Measurements from ENCODE around the gene CAST.
A peak's percentile ranks its signal among the peaks of the same experiment; 100 is the strongest.
"Not testable (repeated sequence)": the region's sequence is repeated elsewhere in the genome, so short reads cannot be mapped to it uniquely, and the experiment has no call there.

The CAST gene

GRCh38 chr5:96795626-96796025, 133.4 kb downstream of the CAST start:
- Histone ChIP-seq H3F3A (ENCODE audit: insufficient read depth, low read length) (no peaks in the 10 kb centered on the region), H3K27me3 (ENCODE audit: insufficient read depth, low read length) (no peaks in the 10 kb centered on the region), H3K9ac (ENCODE audit: low read length) (no peak overlapping the region), H3K9me2 (ENCODE audit: low read depth, low read length) (no peaks in the 10 kb centered on the region), H3K4me1 (ENCODE audit: insufficient read depth, low read length, severe bottlenecking) (no peaks in the 10 kb centered on the region), H3K4me2 (ENCODE audit: low read length) (no peak overlapping the region), H3K36me3 (ENCODE audit: insufficient read depth, low read length) (peaks cover 96% of the 10 kb centered on the region), H4K20me1 (ENCODE audit: insufficient read depth, low read length) (no peaks in the 10 kb centered on the region), H3K79me2 (ENCODE audit: insufficient read depth, low read length) (no peaks in the 10 kb centered on the region), H3K27ac (ENCODE audit: low read depth, low read length, poor library complexity, severe bottlenecking) (no peak overlapping the region), H3K4me3 (ENCODE audit: low read depth, low read length, poor library complexity, severe bottlenecking) (no peak overlapping the region), H2AFZ (ENCODE audit: low read length) (no peak overlapping the region), H3K9me3 (ENCODE audit: low read length) (no peaks in the 10 kb centered on the region)
- TF ChIP-seq CTCF (IDR thresholded peaks at IDR 0.05; ENCODE audit: low read length) = no peak
- TF ChIP-seq EZH2 (IDR thresholded peaks at IDR 0.05; ENCODE audit: borderline replicate concordance, low read length) = no peak

- Histone ChIP-seq H3K9me2 (ENCODE audit: low read depth, low read length) (no peaks in the 10 kb centered on the region), H3K9ac (ENCODE audit: low read length) (no peak overlapping the region), H3K4me1 (ENCODE audit: insufficient read depth, low read length, severe bottlenecking) (no peaks in the 10 kb centered on the region), H3K27me3 (ENCODE audit: insufficient read depth, low read length) (no peaks in the 10 kb centered on the region), H3K79me2 (ENCODE audit: insufficient read depth, low read length) (no peaks in the 10 kb centered on the region), H3K27ac (ENCODE audit: low read depth, low read length, poor library complexity, severe bottlenecking) (no peak overlapping the region), H3K4me2 (ENCODE audit: low read length) (no peak overlapping the region), H3K36me3 (ENCODE audit: insufficient read depth, low read length) (peaks cover 96% of the 10 kb centered on the region), H3F3A (ENCODE audit: insufficient read depth, low read length) (no peaks in the 10 kb centered on the region), H4K20me1 (ENCODE audit: insufficient read depth, low read length) (no peaks in the 10 kb centered on the region), H2AFZ (ENCODE audit: low read length) (no peak overlapping the region), H3K9me3 (ENCODE audit: low read length) (no peaks in the 10 kb centered on the region), H3K4me3 (ENCODE audit: low read depth, low read length, poor library complexity, severe bottlenecking) (no peak overlapping the region)
- TF ChIP-seq CTCF (IDR thresholded peaks at IDR 0.05; ENCODE audit: low read length) = no peak
- TF ChIP-seq EZH2 (IDR thresholded peaks at IDR 0.05; ENCODE audit: borderline replicate concordance, low read length) = no peak
These were observed 134.3 kb downstream of the CAST start for GRCh38 chr5:96796434-96796833.

- H4K20me1 ChIP-seq (ENCODE audit: insufficient read depth, low read length); H2AFZ ChIP-seq (ENCODE audit: low read length); H3K9me2 ChIP-seq (ENCODE audit: low read depth, low read length); H3K4me3 ChIP-seq (ENCODE audit: low read depth, low read length, poor library complexity, severe bottlenecking); H3K9me3 ChIP-seq (ENCODE audit: low read length); H3K4me2 ChIP-seq (ENCODE audit: low read length); H3K27ac ChIP-seq (ENCODE audit: low read depth, low read length, poor library complexity, severe bottlenecking); H3F3A ChIP-seq (ENCODE audit: insufficient read depth, low read length); H3K27me3 ChIP-seq (ENCODE audit: insufficient read depth, low read length); H3K9ac ChIP-seq (ENCODE audit: low read length): not testable (repeated sequence)
- Histone ChIP-seq H3K36me3 (ENCODE audit: insufficient read depth, low read length) (peaks cover 61% of the 10 kb centered on the region), H3K79me2 (ENCODE audit: insufficient read depth, low read length) (peaks cover 19% of the 10 kb centered on the region), H3K4me1 (ENCODE audit: insufficient read depth, low read length, severe bottlenecking) (peaks cover 24% of the 10 kb centered on the region)
These were observed 139.5 kb downstream of the CAST start for GRCh38 chr5:96801718-96802117.

- Histone ChIP-seq H4K20me1 (ENCODE audit: insufficient read depth, low read length) (no peaks in the 10 kb centered on the region), H3F3A (ENCODE audit: insufficient read depth, low read length) (no peaks in the 10 kb centered on the region), H3K9me2 (ENCODE audit: low read depth, low read length) (no peaks in the 10 kb centered on the region), H3K27me3 (ENCODE audit: insufficient read depth, low read length) (no peaks in the 10 kb centered on the region), H3K4me2 (ENCODE audit: low read length) (peak overlapping the region; percentile 99), H3K4me3 (ENCODE audit: low read depth, low read length, poor library complexity, severe bottlenecking) (peak overlapping the region; percentile 91), H3K36me3 (ENCODE audit: insufficient read depth, low read length) (peaks cover 16% of the 10 kb centered on the region; the same call in 1 of the 2 replicates), H3K4me1 (ENCODE audit: insufficient read depth, low read length, severe bottlenecking) (peaks cover 40% of the 10 kb centered on the region), H3K9ac (ENCODE audit: low read length) (peak overlapping the region; percentile 93), H3K79me2 (ENCODE audit: insufficient read depth, low read length) (peaks cover 20% of the 10 kb centered on the region), H2AFZ (ENCODE audit: low read length) (peak overlapping the region; percentile 60; the same call in 1 of the 2 replicates), H3K9me3 (ENCODE audit: low read length) (no peaks in the 10 kb centered on the region), H3K27ac (ENCODE audit: low read depth, low read length, poor library complexity, severe bottlenecking) (peak overlapping the region; percentile 84)
- no peak for TF ChIP-seq CTCF (IDR thresholded peaks at IDR 0.05; ENCODE audit: low read length)
- TF ChIP-seq EZH2 (IDR thresholded peaks at IDR 0.05; ENCODE audit: borderline replicate concordance, low read length) = no peak
These were observed 145.0 kb downstream of the CAST start for GRCh38 chr5:96807075-96807654.

All from OCI-LY1 (cell line).